Measurements from ENCODE around the gene IDUA.

IDUA gene

GRCh38 chr4:1017211-1017610 lies 30.4 kb downstream of the IDUA start:
- DNase-seq, result no peak

GRCh38 chr4:1017706-1018105 lies 30.9 kb downstream of the IDUA start:
- DNase-seq, result no peak

- no peak for DNase-seq
Observed at GRCh38 chr4:1018147-1019020, 31.5 kb downstream of the IDUA start.

GRCh38 chr4:1019320-1019719 lies 32.5 kb downstream of the IDUA start:
- no peak for DNase-seq

- DNase-seq, result no peak
Observed at GRCh38 chr4:1019729-1020470, 33.1 kb downstream of the IDUA start.

- no peak for DNase-seq
Observed at GRCh38 chr4:1021386-1022050, 34.7 kb downstream of the IDUA start.

GRCh38 chr4:1022051-1022738 lies 35.4 kb downstream of the IDUA start:
- DNase-seq, result no peak

GRCh38 chr4:1022739-1023066 lies 35.9 kb downstream of the IDUA start:
- no peak for DNase-seq

- no peak for DNase-seq
Observed at GRCh38 chr4:1023075-1023640, 36.3 kb downstream of the IDUA start.

GRCh38 chr4:1023895-1024740 lies 37.3 kb downstream of the IDUA start:
- no peak for DNase-seq

GRCh38 chr4:1024882-1025545 lies 38.2 kb downstream of the IDUA start:
- DNase-seq, result no peak

- no peak for DNase-seq
Observed at GRCh38 chr4:1026115-1026514, 39.3 kb downstream of the IDUA start.

- DNase-seq, result no peak
Observed at GRCh38 chr4:1027219-1027914, 40.5 kb downstream of the IDUA start.

GRCh38 chr4:1027915-1028238 lies 41.0 kb downstream of the IDUA start:
- DNase-seq, result no peak

GRCh38 chr4:1028574-1029220 lies 41.9 kb downstream of the IDUA start:
- no peak for DNase-seq

- no peak for DNase-seq
Observed at GRCh38 chr4:1029529-1029928, 42.7 kb downstream of the IDUA start.

- no peak for DNase-seq
Observed at GRCh38 chr4:1030031-1030430, 43.2 kb downstream of the IDUA start.

- no peak for DNase-seq
Observed at GRCh38 chr4:1030559-1030958, 43.7 kb downstream of the IDUA start.

- no peak for DNase-seq
Observed at GRCh38 chr4:1031346-1031745, 44.5 kb downstream of the IDUA start.

Data from fibroblast of skin of back (primary cell).